SK-N-MC (cell line): Measurements from ENCODE around the gene INO80E.

Experiments used
- EZH2 ChIP-seq: fragments of 200-600 bp; sonication (generic); IDR thresholded peaks from one replicate; pipeline ENCODE4 v1.6.1; 2017; ENCODE audit warnings: antibody characterized with exemption
- FOXP2 ChIP-seq: optimal IDR thresholded peaks from 2 replicates; pipeline ENCODE3; 2011; ENCODE audit warnings: mild to moderate bottlenecking, moderate library complexity; ENCODE audit not compliant: insufficient read depth; ENCODE audit errors: extremely low read length, control extremely low read depth
- POLR2AphosphoS5 ChIP-seq: IDR thresholded peaks from 2 replicates; pipeline ENCODE4 v1.6.1; 2012; ENCODE audit warnings: mild to moderate bottlenecking, low read depth, low read length, borderline replicate concordance

- TF ChIP-seq EZH2, result no peak
- no peak for TF ChIP-seq POLR2AphosphoS5
- TF ChIP-seq FOXP2, result no peak
These were observed 34.9 kb upstream of the INO80E start for GRCh38 chr16:29961127-29961478.
